ENCODE measurements around the gene TBC1D3B.
"Not testable (repeated sequence)": the region's sequence is repeated elsewhere in the genome, so short reads cannot be mapped to it uniquely, and the experiment has no call there.

DNA sequence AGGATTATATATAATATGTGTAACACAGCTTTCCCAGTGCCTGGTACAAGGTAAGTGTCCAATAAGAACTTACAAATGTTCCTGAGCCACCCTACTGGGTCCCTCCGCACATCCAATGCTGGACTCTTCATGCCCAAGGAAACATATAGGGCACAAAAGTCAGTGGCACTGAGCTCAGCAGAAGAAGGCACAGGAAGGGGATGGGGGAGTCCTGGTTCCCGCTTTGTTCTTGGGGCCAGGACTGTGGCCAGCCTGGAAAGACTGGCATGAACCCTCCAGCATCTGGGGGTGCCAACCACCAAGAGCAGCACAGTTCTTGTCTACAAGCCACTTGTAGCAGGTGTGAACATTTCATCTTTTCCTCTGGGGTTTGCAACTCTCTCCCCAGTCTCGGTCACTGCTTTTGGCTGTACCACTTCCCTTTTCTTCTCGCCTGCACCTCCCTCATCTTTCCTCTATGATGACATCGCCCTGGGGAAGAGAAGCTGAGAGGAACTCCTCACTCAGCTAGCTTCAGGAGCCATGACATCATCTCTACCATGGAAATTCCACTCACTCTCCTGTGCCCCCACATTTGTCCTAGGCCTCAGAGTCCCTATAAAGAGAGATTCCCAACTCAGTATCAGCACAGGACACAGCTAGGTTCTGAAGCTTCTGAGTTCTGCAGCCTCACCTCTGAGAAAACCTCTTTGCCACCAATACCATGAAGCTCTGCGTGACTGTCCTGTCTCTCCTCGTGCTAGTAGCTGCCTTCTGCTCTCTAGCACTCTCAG lies 34.2 kb upstream of the TBC1D3B start, which contains the start of gene CCL4L2:
- TF ChIP-seq, protein P1, sequence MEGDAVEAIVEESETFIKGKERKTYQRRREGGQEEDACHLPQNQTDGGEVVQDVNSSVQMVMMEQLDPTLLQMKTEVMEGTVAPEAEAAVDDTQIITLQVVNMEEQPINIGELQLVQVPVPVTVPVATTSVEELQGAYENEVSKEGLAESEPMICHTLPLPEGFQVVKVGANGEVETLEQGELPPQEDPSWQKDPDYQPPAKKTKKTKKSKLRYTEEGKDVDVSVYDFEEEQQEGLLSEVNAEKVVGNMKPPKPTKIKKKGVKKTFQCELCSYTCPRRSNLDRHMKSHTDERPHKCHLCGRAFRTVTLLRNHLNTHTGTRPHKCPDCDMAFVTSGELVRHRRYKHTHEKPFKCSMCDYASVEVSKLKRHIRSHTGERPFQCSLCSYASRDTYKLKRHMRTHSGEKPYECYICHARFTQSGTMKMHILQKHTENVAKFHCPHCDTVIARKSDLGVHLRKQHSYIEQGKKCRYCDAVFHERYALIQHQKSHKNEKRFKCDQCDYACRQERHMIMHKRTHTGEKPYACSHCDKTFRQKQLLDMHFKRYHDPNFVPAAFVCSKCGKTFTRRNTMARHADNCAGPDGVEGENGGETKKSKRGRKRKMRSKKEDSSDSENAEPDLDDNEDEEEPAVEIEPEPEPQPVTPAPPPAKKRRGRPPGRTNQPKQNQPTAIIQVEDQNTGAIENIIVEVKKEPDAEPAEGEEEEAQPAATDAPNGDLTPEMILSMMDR (IDR thresholded peaks at IDR 0.05) = not testable (repeated sequence)
- not testable (repeated sequence) for TF ChIP-seq POLR2A (IDR thresholded peaks at IDR 0.05)

All from body of pancreas (tissue), 4 donors.